Effector memory CD4-positive, alpha-beta T cell (primary cell): ENCODE results near the gene GADD45A.
"Not testable (repeated sequence)": the region's sequence is repeated elsewhere in the genome, so short reads cannot be mapped to it uniquely, and the experiment has no call there.

Source experiments
- DNase-seq, 3 donors: peaks; one replicate each; pipeline ENCODE4 v3.0.0-alpha.2; 2020
- H3K27ac ChIP-seq: 2 replicates; pipeline ENCODE4 v1.7.0; 2013; ENCODE audit warnings: mild to moderate bottlenecking, low read length, moderate library complexity; ENCODE audit not compliant: insufficient read depth, poor library complexity, severe bottlenecking
- H3K27me3 ChIP-seq: replicated peaks from 2 replicates; pipeline ENCODE4 v1.7.0; 2013; ENCODE audit warnings: mild to moderate bottlenecking, low read length; ENCODE audit not compliant: insufficient read depth, control insufficient read depth, poor library complexity, severe bottlenecking
- H3K36me3 ChIP-seq: 2 replicates; pipeline ENCODE4 v1.7.0; 2013; ENCODE audit warnings: mild to moderate bottlenecking, low read length, moderate library complexity; ENCODE audit not compliant: control insufficient read depth, insufficient read depth
- H3K4me1 ChIP-seq: 2 replicates; pipeline ENCODE4 v1.7.0; 2013; ENCODE audit warnings: low read length, mild to moderate bottlenecking; ENCODE audit not compliant: control insufficient read depth, insufficient read depth, poor library complexity, severe bottlenecking
- H3K4me3 ChIP-seq: 2 replicates; pipeline ENCODE4 v1.7.0; 2013; ENCODE audit warnings: low read length, low read depth, mild to moderate bottlenecking; ENCODE audit not compliant: insufficient read depth, poor library complexity, severe bottlenecking
- H3K9me3 ChIP-seq: 2 replicates; pipeline ENCODE4 v1.7.0; 2013; ENCODE audit warnings: mild to moderate bottlenecking, low read length, moderate library complexity; ENCODE audit not compliant: control insufficient read depth

Gene GADD45A

GRCh38 chr1:67648582-67649326 lies 36.2 kb upstream of the GADD45A start:
- H3K4me1 ChIP-seq: no peaks in the 10 kb centered on the region
- H3K9me3 ChIP-seq: no peaks in the 10 kb centered on the region
- no peak overlapping the region for H3K27ac ChIP-seq
- H3K4me3 ChIP-seq: no peak overlapping the region
- H3K27me3 ChIP-seq: no peaks in the 10 kb centered on the region
- no peaks in the 10 kb centered on the region for H3K36me3 ChIP-seq
- no peak for DNase-seq

- Histone ChIP-seq H3K9me3 (no peaks in the 10 kb centered on the region), H3K4me3 (no peak overlapping the region), H3K4me1 (no peaks in the 10 kb centered on the region), H3K27ac (no peak overlapping the region), H3K27me3 (no peaks in the 10 kb centered on the region), H3K36me3 (no peaks in the 10 kb centered on the region)
- DNase-seq: no peak
Measured at GRCh38 chr1:67650061-67650460, 34.9 kb upstream of the GADD45A start.

- no peaks in the 10 kb centered on the region for H3K27me3 ChIP-seq
- no peak for DNase-seq
- H3K36me3 ChIP-seq: no peaks in the 10 kb centered on the region
- H3K4me1 ChIP-seq: no peaks in the 10 kb centered on the region
- H3K4me3 ChIP-seq: no peak overlapping the region
- no peak overlapping the region for H3K27ac ChIP-seq
- no peaks in the 10 kb centered on the region for H3K9me3 ChIP-seq
Measured at GRCh38 chr1:67651031-67651430, 34.0 kb upstream of the GADD45A start.

GRCh38 chr1:67652800-67653199 lies 32.2 kb upstream of the GADD45A start:
- no peaks in the 10 kb centered on the region for H3K4me1 ChIP-seq
- no peaks in the 10 kb centered on the region for H3K36me3 ChIP-seq
- no peak overlapping the region for H3K27ac ChIP-seq
- no peaks in the 10 kb centered on the region for H3K9me3 ChIP-seq
- H3K4me3 ChIP-seq: no peak overlapping the region
- DNase-seq: no peak
- no peaks in the 10 kb centered on the region for H3K27me3 ChIP-seq

GRCh38 chr1:67653304-67653703 lies 31.7 kb upstream of the GADD45A start:
- no peak for DNase-seq
- no peak overlapping the region for H3K27ac ChIP-seq
- H3K9me3 ChIP-seq: no peaks in the 10 kb centered on the region
- no peaks in the 10 kb centered on the region for H3K36me3 ChIP-seq
- no peak overlapping the region for H3K4me3 ChIP-seq
- no peaks in the 10 kb centered on the region for H3K27me3 ChIP-seq
- no peaks in the 10 kb centered on the region for H3K4me1 ChIP-seq

GRCh38 chr1:67655581-67655980 lies 29.4 kb upstream of the GADD45A start:
- no peak overlapping the region for H3K4me3 ChIP-seq
- H3K36me3 ChIP-seq: no peaks in the 10 kb centered on the region
- DNase-seq: no peak
- no peaks in the 10 kb centered on the region for H3K9me3 ChIP-seq
- H3K27me3 ChIP-seq: no peaks in the 10 kb centered on the region
- H3K4me1 ChIP-seq: no peaks in the 10 kb centered on the region
- H3K27ac ChIP-seq: no peak overlapping the region

- not testable (repeated sequence) for H3K27me3 ChIP-seq, H3K4me1 ChIP-seq, H3K9me3 ChIP-seq, DNase-seq, H3K36me3 ChIP-seq, H3K4me3 ChIP-seq, H3K27ac ChIP-seq
Measured at GRCh38 chr1:67657152-67657551, 27.8 kb upstream of the GADD45A start.

DNA sequence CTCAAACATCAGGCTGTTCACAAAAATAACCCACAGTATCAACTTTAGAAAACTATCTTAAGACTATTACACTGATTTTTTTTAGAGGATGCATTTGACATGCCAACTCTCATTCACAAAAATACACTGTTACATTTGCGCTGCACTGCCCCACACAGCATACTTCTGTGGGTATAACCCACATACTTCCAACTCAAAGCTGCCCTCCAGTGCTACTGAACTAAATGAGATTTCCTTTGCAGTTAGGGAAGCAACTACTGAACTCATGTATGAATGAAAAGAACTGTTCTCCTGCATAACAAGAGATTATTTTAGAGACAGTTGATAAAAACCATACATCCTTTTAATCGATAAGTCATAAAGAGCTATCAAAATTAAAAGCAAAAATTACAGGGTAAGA lies 25.8 kb upstream of the GADD45A start:
- H3K36me3 ChIP-seq: no peaks in the 10 kb centered on the region
- H3K4me3 ChIP-seq: no peak overlapping the region
- DNase-seq: no peak
- H3K4me1 ChIP-seq: no peaks in the 10 kb centered on the region
- H3K27me3 ChIP-seq: no peaks in the 10 kb centered on the region
- H3K9me3 ChIP-seq: no peaks in the 10 kb centered on the region
- no peak overlapping the region for H3K27ac ChIP-seq

DNA sequence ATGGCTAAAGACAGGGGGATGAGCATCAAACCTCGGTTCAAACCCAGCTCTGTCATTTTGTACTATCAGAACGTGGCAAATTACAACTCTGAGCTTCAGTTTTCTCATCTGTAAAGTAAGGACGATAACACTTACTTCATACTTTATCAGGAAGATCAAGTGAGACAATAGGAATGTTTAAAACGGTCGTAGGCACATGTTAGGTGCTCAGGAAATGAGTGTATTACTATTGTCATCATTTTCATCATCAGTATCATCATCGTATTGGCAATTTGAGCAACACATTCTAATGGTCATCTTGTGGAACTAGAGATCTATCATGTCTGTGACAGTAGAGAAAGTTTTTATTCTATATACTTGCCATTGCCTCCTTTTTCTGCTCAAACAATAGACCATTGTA lies 22.1 kb upstream of the GADD45A start:
- H3K9me3 ChIP-seq: no peaks in the 10 kb centered on the region
- no peaks in the 10 kb centered on the region for H3K27me3 ChIP-seq
- no peaks in the 10 kb centered on the region for H3K4me1 ChIP-seq
- H3K4me3 ChIP-seq: no peak overlapping the region
- H3K36me3 ChIP-seq: no peaks in the 10 kb centered on the region
- DNase-seq: no peak
- H3K27ac ChIP-seq: no peak overlapping the region

- H3K27me3 ChIP-seq: no peaks in the 10 kb centered on the region
- no peaks in the 10 kb centered on the region for H3K9me3 ChIP-seq
- H3K27ac ChIP-seq: no peak overlapping the region
- H3K4me3 ChIP-seq: no peak overlapping the region
- no peak for DNase-seq
- H3K36me3 ChIP-seq: no peaks in the 10 kb centered on the region
- H3K4me1 ChIP-seq: no peaks in the 10 kb centered on the region
Measured at GRCh38 chr1:67664048-67664447, 21.0 kb upstream of the GADD45A start.
